ENCODE measurements around the gene CCDC117.

Gene CCDC117

GRCh38 chr22:28830441-28830840 is 57.9 kb downstream of the CCDC117 start:
- DNase-seq, result no peak

- DNase-seq, result peak; percentile 22
Measured at GRCh38 chr22:28831140-28832072, 58.9 kb downstream of the CCDC117 start.

GRCh38 chr22:28832731-28833130 is 60.2 kb downstream of the CCDC117 start:
- no peak for DNase-seq

GRCh38 chr22:28833276-28833923 is 60.9 kb downstream of the CCDC117 start:
- no peak for DNase-seq

GRCh38 chr22:28835630-28836189 is 63.2 kb downstream of the CCDC117 start:
- no peak for DNase-seq

- DNase-seq, result peak; percentile 81
Measured at GRCh38 chr22:28837640-28838039, 65.1 kb downstream of the CCDC117 start.

All from NCI-H69 (cell line).